ENCODE results near the gene PEX7. TPM values are rescaled to one million over a fixed set of nuclear protein-coding genes. Genes with fewer than 3 reads are reported as not detected.
"Not testable (repeated sequence)": the region's sequence is repeated elsewhere in the genome, so short reads cannot be mapped to it uniquely, and the experiment has no call there.

Gene PEX7
- total RNA-seq, 1 donor from 2014 or later: 13.2 TPM

DNA sequence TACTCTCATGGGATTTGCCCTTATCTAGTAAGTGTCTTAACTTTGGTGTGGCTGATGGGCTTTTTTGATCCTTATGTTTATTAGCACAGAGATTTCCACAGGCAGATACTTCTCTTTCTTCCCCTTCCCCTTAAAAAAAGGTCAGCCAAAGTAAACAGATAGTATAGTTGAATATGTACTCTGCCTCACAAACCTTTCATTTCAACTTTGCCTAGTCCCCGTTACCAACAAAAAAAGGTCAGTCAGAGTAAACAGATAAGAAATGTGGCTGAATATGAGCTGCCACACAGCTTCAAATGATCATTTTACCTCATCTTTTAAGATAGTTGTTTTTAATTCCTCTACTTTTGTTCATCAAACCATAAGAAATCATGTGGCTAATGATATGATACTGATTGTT is 65.6 kb downstream of the PEX7 start:
- intact Hi-C loops (cut with DNase I): no loop called here
- DNase-seq (ENCODE audit: low spot score): no peak

DNA sequence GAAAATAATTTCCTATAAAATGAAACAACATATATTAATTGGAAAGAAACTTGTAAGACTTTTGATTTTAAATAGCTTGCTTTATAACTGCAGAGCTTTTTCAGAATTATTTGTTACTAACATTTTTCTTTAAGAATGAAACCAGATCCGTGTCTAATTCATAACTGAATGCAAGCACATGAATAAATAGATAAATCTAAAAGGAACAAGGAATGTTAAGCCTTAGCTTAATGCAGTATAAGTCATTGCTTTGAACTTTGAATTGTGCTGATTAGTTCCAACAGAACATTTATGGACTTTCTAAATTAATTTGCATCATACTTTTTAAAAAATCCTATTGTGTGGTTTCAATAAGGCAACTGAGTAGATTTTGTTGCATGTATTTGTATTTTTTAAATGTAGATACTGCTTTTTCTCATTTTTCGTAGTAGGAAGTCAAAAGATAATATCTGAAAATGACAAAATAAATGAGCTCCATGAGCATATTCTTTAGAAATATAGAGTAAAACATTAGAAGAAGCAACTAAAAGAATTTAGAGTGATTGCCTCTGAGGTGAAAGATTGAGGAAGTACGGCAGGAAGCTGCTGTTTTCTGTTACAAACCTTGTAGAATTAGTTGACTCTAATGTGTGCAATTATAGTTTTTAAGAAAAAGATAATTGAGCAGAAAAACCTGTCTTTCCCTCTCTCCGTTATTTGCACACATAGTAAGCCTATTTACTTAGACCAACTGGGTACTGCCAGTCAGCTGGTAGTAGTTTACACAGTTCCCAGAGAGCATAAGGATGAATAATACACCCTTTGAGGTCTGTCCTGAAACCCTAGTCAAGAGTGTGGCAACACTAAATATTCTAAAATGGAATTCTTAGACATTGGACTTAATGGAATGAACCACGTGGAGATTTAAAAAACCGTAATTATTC is 67.1 kb downstream of the PEX7 start:
- no peak for DNase-seq (ENCODE audit: low spot score)
- intact Hi-C loops (cut with DNase I): no loop called here

DNA sequence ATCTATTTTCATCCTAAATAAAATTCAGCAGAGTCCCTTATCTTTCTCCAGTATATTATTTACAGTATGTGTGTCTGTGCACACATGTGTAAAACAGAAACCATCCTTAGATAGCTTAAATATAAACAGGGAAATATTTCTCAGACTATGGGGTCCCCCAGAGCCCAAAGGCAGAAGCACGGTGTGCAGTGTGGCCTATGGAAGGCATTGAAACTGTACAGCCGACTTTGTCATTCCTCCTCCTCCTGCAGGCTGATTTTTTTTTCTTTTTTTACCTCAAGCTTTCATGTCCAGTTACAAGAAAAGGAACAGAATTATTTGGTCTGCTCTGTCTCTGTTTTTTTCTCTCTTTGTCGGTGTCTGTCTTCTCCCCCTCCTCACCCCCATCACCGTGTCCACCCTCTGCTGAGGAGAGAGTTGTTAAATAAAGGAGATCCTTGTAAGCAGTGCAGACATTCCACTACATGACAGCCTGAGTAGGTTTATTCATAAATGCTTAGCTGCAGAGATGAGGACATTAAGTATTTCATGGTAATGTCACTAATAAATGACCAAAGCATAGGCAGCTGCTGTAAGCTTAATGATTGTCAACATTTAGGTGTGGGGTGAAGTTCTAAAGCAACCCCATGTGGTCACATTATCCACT is 67.9 kb downstream of the PEX7 start:
- intact Hi-C loops (cut with DNase I): no loop called here
- no peak for DNase-seq (ENCODE audit: low spot score)

DNA sequence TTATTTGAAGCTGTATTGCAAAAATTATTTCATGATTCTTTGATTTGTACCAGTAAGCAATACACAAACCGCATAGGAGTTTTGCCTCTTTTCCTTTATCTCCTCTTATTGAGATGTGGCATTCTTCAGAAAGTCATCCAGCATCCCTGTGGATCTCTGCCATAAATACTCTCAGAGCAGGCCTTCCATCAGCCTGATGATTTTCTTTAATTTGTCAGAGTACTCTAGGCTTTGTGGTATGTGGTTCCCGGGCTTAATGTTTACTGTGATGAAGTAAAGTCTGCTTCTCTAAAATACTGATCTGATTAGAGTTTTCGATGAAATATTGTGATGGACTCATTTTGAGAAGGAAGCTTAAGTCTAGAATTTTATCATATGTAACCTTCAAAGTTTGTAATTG is 68.6 kb downstream of the PEX7 start:
- DNase-seq (ENCODE audit: low spot score): no peak
- intact Hi-C loops (cut with DNase I): no loop called here

DNA sequence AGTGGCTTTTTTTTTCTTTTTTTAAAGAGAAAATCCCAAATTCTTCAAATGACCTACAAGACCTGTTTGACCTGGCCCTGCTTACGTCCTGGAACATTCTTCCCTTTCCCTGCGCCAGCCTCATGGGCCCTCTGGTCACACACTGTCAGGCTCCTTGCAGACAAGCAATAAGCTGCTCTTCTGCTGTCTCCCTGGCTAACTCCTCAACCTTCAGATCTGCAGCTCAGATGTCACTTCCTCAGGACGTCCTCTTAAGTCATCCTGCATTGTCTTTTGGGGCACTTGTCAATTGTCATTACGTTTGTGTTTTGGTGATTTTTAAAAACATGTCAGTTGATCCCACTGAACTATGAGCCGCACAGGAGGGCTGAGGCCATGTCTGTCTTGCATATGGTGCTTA is 70.8 kb downstream of the PEX7 start:
- DNase-seq (ENCODE audit: low spot score): no peak
- intact Hi-C loops (cut with DNase I): no loop called here

DNA sequence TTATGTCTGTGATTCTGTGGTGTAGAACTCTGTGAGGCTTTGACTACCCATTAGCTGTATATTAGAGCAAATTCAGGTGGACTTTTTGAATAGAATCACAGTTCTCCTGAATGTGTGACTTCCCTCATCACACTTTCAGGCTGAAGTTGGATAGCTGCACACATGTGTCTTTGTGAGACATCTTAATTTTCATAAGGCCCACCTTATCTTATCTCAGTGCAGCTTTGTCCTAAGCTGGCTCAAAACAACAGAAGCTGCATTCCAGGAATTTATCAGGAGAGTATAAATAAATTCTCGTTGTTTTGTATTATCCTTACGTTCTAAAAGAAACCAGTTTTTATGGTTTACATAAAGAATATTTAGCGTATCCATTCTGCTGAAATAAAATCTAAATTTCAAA is 73.5 kb downstream of the PEX7 start:
- intact Hi-C loops (cut with DNase I): no loop called here
- DNase-seq (ENCODE audit: low spot score): no peak

DNA sequence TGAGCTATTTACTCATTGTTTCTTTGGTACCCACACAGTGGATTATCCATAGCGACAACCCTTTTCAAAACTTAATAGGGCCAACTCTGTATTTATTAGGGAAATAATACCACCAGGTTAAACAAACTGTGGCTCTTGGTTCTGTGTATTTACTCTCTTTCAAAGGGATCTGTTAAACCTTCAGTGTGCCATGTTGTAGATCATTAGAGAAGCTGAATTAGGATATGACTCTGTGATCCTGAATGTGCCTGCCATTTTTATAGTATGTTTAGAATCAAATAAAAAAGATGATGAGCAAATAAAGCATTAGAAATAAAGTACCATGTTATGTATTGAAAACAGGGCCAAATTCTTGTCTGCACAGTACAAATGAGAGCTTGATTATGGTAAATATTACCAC is 74.7 kb downstream of the PEX7 start:
- intact Hi-C loops (cut with DNase I): no loop called here
- DNase-seq (ENCODE audit: low spot score): no peak

DNA sequence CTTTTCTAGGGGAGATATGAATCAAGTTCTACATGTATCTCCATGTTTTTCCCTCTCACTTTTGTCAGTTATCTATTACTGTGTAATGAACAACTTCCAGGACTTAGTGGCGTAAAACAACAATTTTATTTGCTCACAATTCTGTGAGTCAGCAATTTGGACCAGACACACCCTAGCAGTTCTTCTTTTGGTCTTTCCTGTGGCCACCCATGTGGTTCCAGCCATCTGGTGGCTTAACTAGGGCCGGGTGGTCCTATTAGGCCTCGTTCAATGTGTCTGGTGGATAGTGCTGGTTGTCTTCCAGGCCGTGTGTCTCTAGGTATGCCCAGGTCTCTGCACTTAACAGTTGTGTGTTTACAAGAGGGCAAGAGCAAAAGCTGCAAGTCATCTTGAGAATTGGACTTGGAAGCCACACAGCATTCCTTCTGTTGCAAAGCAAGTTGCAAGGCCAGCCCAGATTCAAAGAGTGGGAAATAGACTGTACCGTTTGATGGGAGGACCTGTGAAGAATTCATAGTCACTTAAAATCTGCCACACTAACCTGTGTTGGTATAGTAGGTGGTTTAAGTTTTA is 78.9 kb downstream of the PEX7 start:
- intact Hi-C loops (cut with DNase I): no loop called here
- no peak for DNase-seq (ENCODE audit: low spot score)

DNA sequence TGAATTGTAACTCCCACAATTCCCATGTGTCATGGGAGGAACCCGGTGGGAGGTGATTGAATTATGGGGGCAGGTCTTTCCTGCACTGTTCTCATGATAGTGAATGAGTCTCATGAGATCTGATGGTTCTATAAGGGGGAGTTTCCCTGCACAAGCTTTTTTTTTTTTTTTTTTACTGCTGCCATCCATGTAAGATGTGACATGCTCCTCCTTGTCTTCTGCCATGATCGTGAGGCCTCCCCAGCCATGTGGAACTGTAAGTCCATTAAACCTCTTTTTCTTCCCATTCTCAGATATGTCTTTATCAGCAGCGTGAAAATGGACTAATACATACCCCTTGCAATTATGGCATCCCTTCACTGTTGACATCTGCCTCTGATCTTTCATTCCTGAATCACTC is 82.1 kb downstream of the PEX7 start:
- intact Hi-C loops (cut with DNase I); DNase-seq (ENCODE audit: low spot score): not testable (repeated sequence)

DNA sequence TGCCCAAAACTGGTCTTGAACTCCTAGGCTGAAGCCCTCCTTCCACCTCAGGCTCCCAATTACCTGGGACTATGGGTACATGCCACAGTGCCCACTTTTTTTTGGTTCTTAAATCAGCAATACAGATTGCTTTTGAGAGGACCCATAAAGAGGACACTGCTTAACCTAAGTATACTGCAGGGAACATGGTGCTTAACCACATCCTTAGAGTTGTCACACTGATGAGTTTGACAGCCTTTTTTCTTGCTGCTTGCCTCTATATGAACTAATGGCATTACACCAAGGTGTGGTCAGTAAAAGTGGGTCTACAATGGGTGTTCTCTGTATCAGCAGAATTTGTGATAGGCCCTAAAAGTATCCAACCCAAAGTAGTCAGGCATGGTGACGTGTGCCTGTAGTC is 92.6 kb downstream of the PEX7 start:
- intact Hi-C loops (cut with DNase I): no loop called here
- no peak for DNase-seq (ENCODE audit: low spot score)

DNA sequence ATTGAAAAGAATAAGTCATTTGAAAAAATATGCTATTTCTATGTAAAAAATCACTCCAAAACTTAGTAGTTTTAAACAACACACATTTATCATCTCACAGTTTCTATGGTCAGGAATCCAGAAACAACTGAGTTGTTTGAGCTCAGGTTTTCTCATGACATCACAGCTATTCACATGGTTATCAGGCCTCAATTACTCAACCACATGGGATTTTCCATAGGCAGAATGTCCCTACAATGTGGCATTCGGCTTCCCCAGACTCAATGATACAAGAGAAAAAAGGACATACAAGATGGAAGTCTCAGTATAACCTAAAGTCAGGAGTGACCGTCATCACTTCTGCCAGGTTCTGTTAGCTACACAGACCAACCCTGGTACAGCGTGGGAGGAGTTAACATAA is 96.3 kb downstream of the PEX7 start:
- intact Hi-C loops (cut with DNase I): no loop called here
- DNase-seq (ENCODE audit: low spot score): no peak

DNA sequence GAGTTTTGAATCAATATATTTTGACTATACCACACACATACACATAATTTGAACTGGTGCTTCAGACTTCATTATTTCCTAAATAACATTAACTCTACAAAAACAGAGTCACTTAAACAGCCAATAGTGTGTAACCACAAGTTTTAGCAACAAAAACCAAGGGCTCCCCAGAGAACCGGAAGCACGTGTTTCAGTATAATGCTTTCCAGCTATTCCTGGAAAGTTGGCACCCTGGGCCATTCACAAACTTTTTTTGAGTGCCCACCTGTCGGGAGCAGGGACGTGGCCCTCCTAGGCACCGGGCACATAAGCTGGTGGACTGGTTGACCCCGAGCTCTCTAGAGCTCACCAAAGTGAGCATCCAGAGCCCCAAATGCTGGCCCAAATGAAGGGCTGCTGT is 97.8 kb downstream of the PEX7 start:
- intact Hi-C loops (cut with DNase I): no loop called here
- DNase-seq (ENCODE audit: low spot score): no peak

DNA sequence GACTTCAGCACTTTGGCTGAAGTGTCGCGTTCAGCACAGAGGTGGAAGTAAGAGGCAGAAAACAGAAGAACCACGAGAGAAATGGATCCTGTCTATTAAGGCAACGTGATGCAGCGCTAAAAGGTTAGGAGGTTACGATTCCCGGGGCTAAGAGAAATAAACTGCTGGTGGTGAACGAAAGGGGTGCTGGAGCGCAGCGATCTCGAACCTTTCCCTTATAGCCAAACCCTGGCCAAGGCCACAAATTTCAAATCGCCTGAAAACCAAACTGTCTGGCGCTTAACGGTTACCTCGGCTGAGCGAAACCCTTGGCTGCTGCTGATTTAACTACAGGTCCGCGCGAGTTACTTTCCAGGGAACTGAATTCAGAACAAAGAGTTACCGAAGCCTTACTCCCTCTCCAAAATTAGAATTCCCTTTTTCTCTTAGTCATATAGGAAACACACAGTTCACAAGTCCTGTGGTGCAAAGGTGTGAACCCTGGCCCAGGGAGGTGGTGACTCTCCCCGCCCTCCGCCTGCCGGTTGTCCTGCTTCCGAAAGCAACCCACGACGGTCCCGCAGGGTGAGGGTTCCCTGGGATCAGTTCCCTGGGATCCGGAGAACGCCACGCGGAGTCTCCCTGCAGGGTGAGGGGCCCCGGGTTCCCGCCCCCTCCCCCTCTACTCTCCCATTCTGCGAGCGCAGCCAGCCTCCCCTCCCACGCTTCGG is 98.4 kb downstream of the PEX7 start:
- intact Hi-C loops (cut with DNase I): no loop called here
- DNase-seq (ENCODE audit: low spot score): no peak

DNA sequence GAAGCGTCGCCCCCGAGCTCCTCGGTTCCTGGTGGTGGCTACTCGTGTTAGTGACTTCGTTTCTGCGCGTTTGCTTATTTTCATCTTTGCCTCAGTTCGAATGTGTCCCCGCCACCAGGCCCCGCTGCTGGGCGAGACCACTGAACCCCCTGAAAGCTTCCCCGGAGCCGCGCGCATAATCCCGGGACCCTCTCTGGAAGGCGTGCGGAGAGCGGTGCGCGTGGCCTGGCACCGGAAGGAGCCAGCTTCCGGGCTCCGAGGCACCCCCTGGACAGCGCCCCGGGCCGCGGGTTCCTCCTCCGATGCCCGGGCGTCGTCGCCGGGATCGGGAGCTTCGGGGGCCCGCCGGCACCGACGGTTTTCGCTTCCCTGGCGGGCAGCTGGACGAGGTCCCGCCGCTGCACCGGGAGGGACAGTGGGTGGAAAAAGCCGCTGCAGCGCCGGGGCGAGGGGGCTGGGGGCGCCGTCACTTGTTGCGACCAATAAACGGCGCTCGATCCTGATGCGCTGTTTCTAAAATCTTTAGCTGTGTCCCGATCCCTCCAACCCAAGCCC is 99.1 kb downstream of the PEX7 start:
- DNase-seq (ENCODE audit: low spot score): no peak
- intact Hi-C loops (cut with DNase I): no loop called here

DNA sequence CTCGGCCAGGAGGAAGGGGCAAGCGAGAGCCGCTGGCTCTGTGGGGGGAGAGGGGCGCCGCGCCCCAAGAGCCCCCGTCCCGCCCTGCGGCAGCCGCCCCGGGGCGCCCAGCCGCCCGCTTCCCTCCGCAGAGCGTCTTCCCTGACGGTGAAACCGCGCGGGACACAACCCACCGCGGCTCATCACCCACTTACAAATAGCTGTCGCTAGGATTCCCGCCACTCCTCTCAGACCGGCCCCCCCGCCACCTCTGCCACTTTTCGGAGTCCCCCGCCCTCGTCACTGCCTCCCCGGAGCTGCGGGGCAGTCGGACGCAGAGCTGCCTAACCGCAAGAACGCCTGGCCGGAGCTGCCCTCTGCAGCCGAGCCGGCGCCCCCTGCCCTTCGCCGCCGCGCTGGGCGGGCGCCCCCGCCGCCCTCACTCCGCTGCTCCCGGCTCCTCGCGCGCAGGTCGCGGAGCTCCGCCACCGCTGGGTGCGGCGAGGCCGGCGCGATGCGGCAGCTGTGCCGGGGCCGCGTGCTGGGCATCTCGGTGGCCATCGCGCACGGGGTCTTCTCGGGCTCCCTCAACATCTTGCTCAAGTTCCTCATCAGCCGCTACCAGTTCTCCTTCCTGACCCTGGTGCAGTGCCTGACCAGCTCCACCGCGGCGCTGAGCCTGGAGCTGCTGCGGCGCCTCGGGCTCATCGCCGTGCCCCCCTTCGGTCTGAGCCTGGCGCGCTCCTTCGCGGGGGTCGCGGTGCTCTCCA is 99.7 kb downstream of the PEX7 start, which contains the start of gene SLC35D3:
Gene SLC35D3, plus strand, starts transcription at position 366 of the 749 bp plus-strand sequence. Its CDS starts 128 bp downstream, at position 494.
- no peak for DNase-seq (ENCODE audit: low spot score)
- intact Hi-C loops (cut with DNase I): no loop called here

DNA sequence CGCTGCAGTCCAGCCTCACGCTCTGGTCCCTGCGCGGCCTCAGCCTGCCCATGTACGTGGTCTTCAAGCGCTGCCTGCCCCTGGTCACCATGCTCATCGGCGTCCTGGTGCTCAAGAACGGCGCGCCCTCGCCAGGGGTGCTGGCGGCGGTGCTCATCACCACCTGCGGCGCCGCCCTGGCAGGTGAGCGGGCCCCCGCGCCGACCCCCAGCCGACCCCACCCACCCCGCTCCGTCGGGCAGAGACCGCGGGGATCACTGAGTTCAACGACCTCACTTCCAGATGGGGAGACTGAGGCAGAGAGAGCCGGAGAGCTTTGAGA is 100.3 kb downstream of the PEX7 start:
- no peak for DNase-seq (ENCODE audit: low spot score)
- intact Hi-C loops (cut with DNase I): no loop called here

DNA sequence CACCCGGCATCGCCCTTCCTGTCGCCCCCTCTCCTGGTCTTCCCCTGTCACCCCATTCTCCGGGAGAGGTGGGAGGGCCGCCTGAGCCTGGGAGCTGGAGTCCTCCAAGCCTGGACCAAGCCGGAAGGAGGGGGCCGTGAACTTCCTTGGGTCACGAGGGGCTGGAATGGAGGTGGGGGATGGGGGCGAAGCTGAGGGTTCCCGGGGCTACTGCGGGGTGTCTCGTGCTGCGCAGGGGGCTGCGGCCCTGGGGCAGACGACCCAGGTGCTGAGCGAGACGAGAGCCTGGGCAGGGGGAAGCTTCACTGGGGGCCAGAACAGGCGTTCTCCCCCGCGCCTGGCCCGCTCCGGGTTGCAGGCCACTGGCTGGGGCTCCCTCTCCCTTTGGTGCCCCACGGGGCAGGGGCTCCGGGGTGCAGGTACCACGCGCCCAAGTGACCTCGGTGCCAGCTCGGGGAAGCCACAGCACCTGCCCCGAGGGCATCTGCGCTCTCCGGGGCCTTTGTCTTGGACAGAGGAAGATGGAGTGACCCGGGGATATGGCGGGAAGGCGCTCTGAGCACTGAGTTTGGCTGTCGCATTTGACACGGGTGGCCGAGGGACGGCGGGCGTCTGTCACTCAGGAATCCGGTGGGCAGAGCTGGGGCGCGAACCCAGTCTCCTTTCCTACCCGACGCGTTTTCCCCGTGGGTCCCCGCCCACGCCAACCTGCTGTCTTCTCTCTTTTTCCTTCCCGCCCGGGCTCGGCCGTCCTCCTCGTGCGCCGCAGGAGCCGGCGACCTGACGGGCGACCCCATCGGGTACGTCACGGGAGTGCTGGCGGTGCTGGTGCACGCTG is 100.9 kb downstream of the PEX7 start:
- intact Hi-C loops (cut with DNase I): no loop called here
- DNase-seq (ENCODE audit: low spot score): no peak

DNA sequence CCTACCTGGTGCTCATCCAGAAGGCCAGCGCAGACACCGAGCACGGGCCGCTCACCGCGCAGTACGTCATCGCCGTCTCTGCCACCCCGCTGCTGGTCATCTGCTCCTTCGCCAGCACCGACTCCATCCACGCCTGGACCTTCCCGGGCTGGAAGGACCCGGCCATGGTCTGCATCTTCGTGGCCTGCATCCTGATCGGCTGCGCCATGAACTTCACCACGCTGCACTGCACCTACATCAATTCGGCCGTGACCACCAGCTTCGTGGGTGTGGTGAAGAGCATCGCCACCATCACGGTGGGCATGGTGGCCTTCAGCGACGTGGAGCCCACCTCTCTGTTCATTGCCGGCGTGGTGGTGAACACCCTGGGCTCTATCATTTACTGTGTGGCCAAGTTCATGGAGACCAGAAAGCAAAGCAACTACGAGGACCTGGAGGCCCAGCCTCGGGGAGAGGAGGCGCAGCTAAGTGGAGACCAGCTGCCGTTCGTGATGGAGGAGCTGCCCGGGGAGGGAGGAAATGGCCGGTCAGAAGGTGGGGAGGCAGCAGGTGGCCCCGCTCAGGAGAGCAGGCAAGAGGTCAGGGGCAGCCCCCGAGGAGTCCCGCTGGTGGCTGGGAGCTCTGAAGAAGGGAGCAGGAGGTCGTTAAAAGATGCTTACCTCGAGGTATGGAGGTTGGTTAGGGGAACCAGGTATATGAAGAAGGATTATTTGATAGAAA is 101.7 kb downstream of the PEX7 start:
- intact Hi-C loops (cut with DNase I): no loop called here
- DNase-seq (ENCODE audit: low spot score): no peak
